Vagina (tissue), 2 donors: ENCODE results near the gene TOR4A.

ENCODE experiments used
- POLR2A ChIP-seq, 2 donors: fragments of 450-650 bp; IDR thresholded peaks; one replicate each; pipeline ENCODE4 v1.6.1; 2017; ENCODE audit warnings: antibody characterized with exemption in 2 of 2, mild to moderate bottlenecking in 2 of 2, moderate library complexity in 2 of 2
- POLR2AphosphoS5 ChIP-seq, 2 donors: sonication (generic); formaldehyde crosslinking; IDR thresholded peaks; one replicate each; pipeline ENCODE4 v1.9.0; 2017; ENCODE audit warnings: antibody characterized with exemption in 2 of 2, mild to moderate bottlenecking in 2 of 2, low read depth in 1 of 2; ENCODE audit not compliant: insufficient read depth in 1 of 2
- TF ChIP-seq, protein P1 (sequence below), 3 experiments: fragments of 450-650 bp in 2 of 3; fragments of 200-600 bp in 1 of 3; sonication (generic) in 1 of 3; IDR thresholded peaks; one replicate each; pipeline ENCODE4 v1.5.1; 2017 to 2019; ENCODE audit warnings: antibody characterized with exemption in 3 of 3, mild to moderate bottlenecking in 2 of 3, moderate library complexity in 2 of 3

DNA sequence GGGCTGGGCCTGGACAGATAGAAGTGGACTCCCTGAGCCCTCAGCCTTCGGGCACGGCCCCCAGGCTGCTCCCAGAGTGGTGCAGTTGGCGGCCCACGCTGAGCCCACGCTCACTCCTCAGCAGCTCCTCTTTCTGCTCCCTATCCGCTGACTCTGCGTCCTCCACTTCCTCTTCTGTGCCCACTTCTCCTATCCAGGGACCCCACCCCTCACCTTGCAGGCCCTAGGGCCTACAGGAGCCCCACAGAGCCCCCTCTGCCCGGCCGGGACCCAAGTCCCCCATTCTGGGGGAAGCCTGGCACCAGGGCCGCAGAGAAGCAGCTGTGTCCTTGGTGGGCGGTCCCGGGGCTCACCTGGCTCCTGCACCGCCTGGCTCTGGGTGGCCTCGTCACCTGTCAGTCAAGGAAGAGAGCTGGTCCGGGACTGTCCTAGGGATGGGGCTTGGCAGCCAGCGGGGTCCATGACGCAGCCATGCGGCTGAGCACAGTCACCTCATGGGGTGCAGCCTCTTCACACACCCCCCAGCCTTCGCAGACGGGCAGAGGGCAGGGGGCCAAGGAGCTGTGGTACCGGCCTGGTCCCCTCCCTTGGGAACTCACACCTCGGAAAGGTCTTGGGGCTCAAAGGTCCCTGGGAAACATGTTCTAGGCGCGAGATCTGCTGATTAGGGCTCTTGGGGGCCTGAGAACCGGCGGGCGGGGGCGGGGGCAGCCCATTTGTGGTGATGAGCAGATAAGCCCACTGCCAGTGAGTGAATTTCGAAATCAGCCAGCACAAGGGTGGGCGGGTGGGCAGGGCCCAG, 29.9 kb downstream of the TOR4A start:
- TF ChIP-seq, protein P1, sequence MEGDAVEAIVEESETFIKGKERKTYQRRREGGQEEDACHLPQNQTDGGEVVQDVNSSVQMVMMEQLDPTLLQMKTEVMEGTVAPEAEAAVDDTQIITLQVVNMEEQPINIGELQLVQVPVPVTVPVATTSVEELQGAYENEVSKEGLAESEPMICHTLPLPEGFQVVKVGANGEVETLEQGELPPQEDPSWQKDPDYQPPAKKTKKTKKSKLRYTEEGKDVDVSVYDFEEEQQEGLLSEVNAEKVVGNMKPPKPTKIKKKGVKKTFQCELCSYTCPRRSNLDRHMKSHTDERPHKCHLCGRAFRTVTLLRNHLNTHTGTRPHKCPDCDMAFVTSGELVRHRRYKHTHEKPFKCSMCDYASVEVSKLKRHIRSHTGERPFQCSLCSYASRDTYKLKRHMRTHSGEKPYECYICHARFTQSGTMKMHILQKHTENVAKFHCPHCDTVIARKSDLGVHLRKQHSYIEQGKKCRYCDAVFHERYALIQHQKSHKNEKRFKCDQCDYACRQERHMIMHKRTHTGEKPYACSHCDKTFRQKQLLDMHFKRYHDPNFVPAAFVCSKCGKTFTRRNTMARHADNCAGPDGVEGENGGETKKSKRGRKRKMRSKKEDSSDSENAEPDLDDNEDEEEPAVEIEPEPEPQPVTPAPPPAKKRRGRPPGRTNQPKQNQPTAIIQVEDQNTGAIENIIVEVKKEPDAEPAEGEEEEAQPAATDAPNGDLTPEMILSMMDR (IDR thresholded peaks at IDR 0.05), result no peak
- TF ChIP-seq POLR2A (IDR thresholded peaks at IDR 0.05) (no peak), POLR2AphosphoS5 (IDR thresholded peaks at IDR 0.05; ENCODE audit: insufficient read depth in 1 of 2, low read depth in 1 of 2) (no peak)
